Measurements from ENCODE around the gene PPFIA2.

Gene PPFIA2

DNA sequence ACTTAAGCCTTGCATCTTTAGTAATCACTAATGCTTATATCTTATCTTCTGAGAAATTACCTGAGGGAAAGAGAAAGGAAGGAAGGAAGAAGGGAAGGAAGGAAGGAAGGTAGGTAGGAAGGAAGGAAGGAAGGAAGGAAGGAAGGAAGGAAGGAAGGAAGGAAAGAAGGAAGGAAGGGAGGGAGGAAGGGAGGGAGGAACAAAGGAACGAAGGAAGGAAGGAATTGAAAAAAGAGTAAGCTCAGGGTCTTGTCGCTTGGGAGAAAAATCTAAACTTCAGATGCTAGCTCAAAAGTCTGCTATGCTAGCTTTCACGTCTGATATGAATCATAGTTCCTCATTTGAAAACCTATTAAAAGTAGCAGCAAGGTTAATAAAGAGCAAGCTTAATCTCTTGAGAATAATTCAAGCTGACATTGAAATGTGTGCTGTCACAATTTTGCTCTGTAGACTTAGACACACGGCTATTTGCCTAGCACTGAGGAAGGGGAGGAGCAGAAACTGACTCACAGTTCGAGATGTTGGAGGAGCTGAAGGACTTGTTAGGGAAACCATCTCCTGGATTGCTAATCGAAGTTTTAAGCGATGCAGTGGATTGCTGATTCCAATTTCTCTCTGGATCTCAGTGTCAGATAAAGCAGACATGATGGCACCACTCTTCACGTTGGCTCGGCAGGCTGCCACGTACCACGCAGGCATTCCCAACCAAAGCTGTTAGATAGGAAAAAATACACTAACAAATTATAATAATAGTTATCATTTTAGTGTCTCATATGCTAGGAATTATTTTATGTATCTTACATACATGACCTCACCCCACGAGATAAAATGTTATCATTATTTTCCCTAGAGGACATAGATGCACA lies 464.6 kb downstream of the PPFIA2 start:
- H3K27ac ChIP-seq, result no peak overlapping the region
- TF ChIP-seq CTCF (IDR thresholded peaks at IDR 0.05) (no peak), ZFX (IDR thresholded peaks at IDR 0.05; ENCODE audit: borderline replicate concordance) (no peak)

DNA sequence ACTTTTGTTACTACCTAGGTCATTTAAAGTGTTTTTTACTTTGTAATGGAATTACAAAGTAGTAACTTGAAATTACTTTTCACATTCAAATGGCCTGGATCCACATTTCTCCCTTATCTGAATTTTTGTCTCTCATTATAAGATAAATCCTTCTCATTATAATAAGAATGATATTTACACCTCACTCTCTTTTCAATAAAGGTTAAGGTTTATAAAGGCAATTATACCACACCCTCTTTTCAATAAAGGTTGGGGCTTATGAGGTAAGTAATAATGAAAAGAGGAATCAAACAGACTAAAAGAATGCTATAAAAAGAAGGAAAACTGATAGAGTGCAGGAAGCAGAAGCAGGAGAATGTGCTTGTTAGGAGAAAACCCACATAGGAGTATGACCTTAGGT lies 470.5 kb downstream of the PPFIA2 start:
- H3K27ac ChIP-seq, result no peak overlapping the region
- no peak for TF ChIP-seq ZFX (IDR thresholded peaks at IDR 0.05; ENCODE audit: borderline replicate concordance)
- no peak for TF ChIP-seq CTCF (IDR thresholded peaks at IDR 0.05)

DNA sequence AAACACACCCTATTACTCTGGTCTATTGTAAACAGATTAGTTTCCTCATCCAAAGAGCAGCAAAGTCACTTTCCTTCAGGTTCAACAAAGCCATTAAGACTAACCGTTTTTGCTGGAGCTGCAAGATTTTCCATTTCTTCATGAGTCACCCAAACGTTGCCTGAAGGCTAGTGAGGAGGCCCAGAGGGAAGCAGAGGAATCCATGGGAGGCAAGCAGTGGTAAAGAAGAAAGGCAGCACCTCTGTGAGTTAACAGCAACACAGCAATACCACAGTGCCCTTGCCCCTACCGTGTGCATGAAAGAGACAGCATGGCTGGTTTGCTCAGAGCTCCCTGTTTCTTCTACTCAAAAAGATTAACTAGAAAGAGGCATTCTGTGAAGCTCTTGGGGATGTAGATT lies 475.0 kb downstream of the PPFIA2 start:
- TF ChIP-seq ZFX (IDR thresholded peaks at IDR 0.05; ENCODE audit: borderline replicate concordance) (no peak), CTCF (IDR thresholded peaks at IDR 0.05) (no peak)
- H3K27ac ChIP-seq, result no peak overlapping the region

DNA sequence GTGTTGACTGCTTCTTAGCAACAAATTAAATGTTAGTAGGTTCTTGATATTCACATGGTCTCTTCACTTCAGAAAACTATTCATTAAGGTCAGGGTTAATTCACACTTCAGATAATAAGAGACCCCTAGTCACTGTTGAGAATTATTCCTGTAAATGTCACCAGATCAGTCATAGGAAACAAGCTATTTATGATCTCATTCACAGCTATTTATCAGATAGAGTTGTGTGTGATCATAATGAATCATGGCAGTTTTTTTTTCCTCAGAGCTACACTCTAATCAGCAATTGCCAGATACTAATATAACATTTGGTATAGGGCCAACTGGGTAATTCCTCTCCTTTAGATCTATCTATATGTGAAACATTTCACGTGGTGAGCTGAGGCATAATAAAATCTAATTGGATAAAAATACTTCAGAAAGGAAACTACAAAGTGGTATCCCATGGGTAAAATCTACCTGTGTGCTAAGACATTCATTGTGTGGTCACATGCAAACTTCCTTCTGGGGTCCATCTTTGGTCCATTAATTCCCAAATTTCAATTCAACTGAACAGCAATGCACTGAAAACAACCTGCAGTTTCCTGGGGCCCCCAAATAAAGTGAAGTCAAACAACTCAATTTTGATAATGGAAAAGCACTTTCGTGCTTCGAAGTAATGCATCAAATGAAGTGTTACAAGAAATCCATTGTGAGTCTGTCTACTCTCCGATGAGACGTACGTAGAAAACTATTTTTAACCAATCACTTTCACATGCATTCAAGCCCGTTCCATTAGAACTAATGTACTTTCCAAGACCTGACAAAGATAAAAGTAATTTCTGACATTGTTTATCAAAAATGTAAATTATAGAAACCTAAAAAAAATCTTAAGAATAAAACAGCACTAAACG lies 484.3 kb downstream of the PPFIA2 start:
- no peak overlapping the region for H3K27ac ChIP-seq
- no peak for TF ChIP-seq ZFX (IDR thresholded peaks at IDR 0.05; ENCODE audit: borderline replicate concordance)
- TF ChIP-seq CTCF (IDR thresholded peaks at IDR 0.05), result no peak

- no peak overlapping the region for H3K27ac ChIP-seq
- no peak for TF ChIP-seq ZFX (IDR thresholded peaks at IDR 0.05; ENCODE audit: borderline replicate concordance)
- TF ChIP-seq CTCF (IDR thresholded peaks at IDR 0.05), result no peak
These were observed 488.8 kb downstream of the PPFIA2 start for GRCh38 chr12:81270385-81270784.

DNA sequence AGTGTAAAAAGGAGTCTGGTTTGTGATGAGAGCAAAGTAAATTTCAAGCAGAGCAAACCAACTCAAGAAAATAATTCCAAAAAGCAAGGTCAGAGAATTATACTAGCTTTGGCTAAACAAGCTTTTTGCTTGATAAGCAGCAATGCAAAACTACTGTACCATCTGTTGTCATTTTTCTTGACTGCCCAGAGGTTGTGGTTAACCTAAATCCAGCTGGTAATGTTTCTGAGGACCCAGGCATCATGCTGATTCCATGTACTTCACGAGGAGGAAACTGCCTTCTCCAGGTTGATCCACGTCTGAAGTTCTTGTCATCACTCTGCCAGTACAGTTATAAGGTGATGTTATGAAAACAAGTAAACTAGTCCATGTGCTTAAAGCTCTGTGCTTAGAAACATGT lies 496.1 kb downstream of the PPFIA2 start:
- H3K27ac ChIP-seq, result no peak overlapping the region
- TF ChIP-seq ZFX (IDR thresholded peaks at IDR 0.05; ENCODE audit: borderline replicate concordance), result no peak
- TF ChIP-seq CTCF (IDR thresholded peaks at IDR 0.05), result no peak
